CD4-positive, CD25-positive, alpha-beta regulatory T cell (primary cell): ENCODE results near the gene DLG1. TPM values are rescaled to one million over a fixed set of nuclear protein-coding genes. Genes with fewer than 3 reads are reported as not detected.
"Not testable (repeated sequence)": the region's sequence is repeated elsewhere in the genome, so short reads cannot be mapped to it uniquely, and the experiment has no call there.

Experiments used
- ATAC-seq, 2 donors: fragments of 150-1000 bp; cut with Tn5 transposase; one replicate each; pipeline ENCODE4 v1.10.0; 2021; ENCODE audit warnings: low read depth in 2 of 2, moderate number of reproducible peaks in 2 of 2, moderate library complexity in 1 of 2
- DNase-seq, 3 donors: peaks; one replicate each; pipeline versions ENCODE4 v3.0.0 to v3.0.0-alpha.2; 2012 to 2022; ENCODE audit warnings: mixed read lengths in 1 of 3
- H3K27ac ChIP-seq: one replicate; pipeline ENCODE4 v1.7.0; 2013; ENCODE audit warnings: mild to moderate bottlenecking, low read length; ENCODE audit not compliant: insufficient read depth, poor library complexity, severe bottlenecking
- H3K27me3 ChIP-seq: one replicate; pipeline ENCODE4 v1.7.0; 2013; ENCODE audit warnings: low read length; ENCODE audit not compliant: control insufficient read depth, insufficient read depth
- H3K36me3 ChIP-seq: one replicate; pipeline ENCODE4 v1.7.0; 2013; ENCODE audit warnings: mild to moderate bottlenecking, low read length, moderate library complexity; ENCODE audit not compliant: control insufficient read depth, insufficient read depth
- H3K4me1 ChIP-seq: 2 replicates; pipeline ENCODE4 v1.7.0; 2013; ENCODE audit warnings: mild to moderate bottlenecking, low read length; ENCODE audit not compliant: insufficient read depth, control insufficient read depth, poor library complexity, severe bottlenecking
- H3K4me3 ChIP-seq: one replicate; pipeline ENCODE4 v1.7.0; 2013; ENCODE audit warnings: low read depth, mild to moderate bottlenecking, low read length, moderate library complexity
- H3K9me3 ChIP-seq, 2 experiments: 1 replicate in 1 of 2; 2 replicates in 1 of 2; pipeline ENCODE4 v1.7.0; 2013; ENCODE audit warnings: low read length in 2 of 2, mild to moderate bottlenecking in 1 of 2, moderate library complexity in 1 of 2; ENCODE audit not compliant: control insufficient read depth in 2 of 2
- H3K27ac Mint-ChIP-seq, 3 donors: one replicate each; pipeline ENCODE4 v1.8.0; 2020 to 2022; ENCODE audit warnings: mild to moderate bottlenecking in 3 of 3, mixed read lengths in 3 of 3, moderate library complexity in 2 of 3
- H3K27me3 Mint-ChIP-seq: one replicate; pipeline ENCODE4 v1.8.0; 2022; ENCODE audit warnings: mild to moderate bottlenecking, mixed read lengths
- H3K36me3 Mint-ChIP-seq: one replicate; pipeline ENCODE4 v1.8.0; 2020; ENCODE audit warnings: mixed read lengths
- H3K4me1 Mint-ChIP-seq, 4 donors: one replicate each; pipeline ENCODE4 v1.8.0; 2020 to 2022; ENCODE audit warnings: mixed read lengths in 4 of 4, mild to moderate bottlenecking in 1 of 4
- H3K4me3 Mint-ChIP-seq, 4 donors: one replicate each; pipeline ENCODE4 v1.8.0; 2020 to 2022; ENCODE audit warnings: mild to moderate bottlenecking in 4 of 4, mixed read lengths in 4 of 4, moderate library complexity in 3 of 4
- H3K9me3 Mint-ChIP-seq, 7 donors: one replicate each; pipeline ENCODE4 v1.8.0; 2020 to 2022; ENCODE audit warnings: mixed read lengths in 7 of 7, mild to moderate bottlenecking in 3 of 7, moderate library complexity in 2 of 7
- polyA plus RNA-seq, 4 donors: library from polyadenylated mRNA; unstranded; fragments of 300-500 nt; fragmentation: Illumina TruSeq; gene quantifications; one replicate each; pipeline ENCODE4 v1.2.3, GENCODE V29; 2021
- total RNA-seq: library from RNA; stranded (reverse); gene quantifications from one replicate; pipeline ENCODE4 v1.2.3, GENCODE V29; 2022

DLG1 gene
- total and polyA plus RNA-seq, 5 donors from 2014 or later = 25.2 to 106 (median 30.5) TPM

- Histone ChIP-seq H3K9me3 (no peaks in the 10 kb centered on the region), H3K4me3 (no peak overlapping the region), H3K4me1 (peaks cover 7% of the 10 kb centered on the region), H3K27ac (no peak overlapping the region), H3K27me3 (no peaks in the 10 kb centered on the region), H3K36me3 (no peaks in the 10 kb centered on the region)
- Mint-ChIP-seq H3K4me1 (peaks cover 31 to 67% (median 54%) of the 10 kb centered on the region in 4 donors), H3K4me3 (no peak overlapping the region), H3K36me3 (peaks cover 6% of the 10 kb centered on the region), H3K27ac (no peak overlapping the region), H3K9me3 (no peaks in the 10 kb centered on the region), H3K27me3 (no peaks in the 10 kb centered on the region)
- DNase-seq (no peak), ATAC-seq (no peak)
These were observed 80.2 kb downstream of the DLG1 start for GRCh38 chr3:197218210-197218609.

GRCh38 chr3:197216914-197217313, 81.5 kb downstream of the DLG1 start:
- ATAC-seq (no peak), DNase-seq (no peak)
- H3K9me3 Mint-ChIP-seq = peaks cover 0 to 2% (median 0%) of the 10 kb centered on the region in 7 donors
- H3K4me3 Mint-ChIP-seq = no peak overlapping the region
- no peak overlapping the region for H3K4me3 ChIP-seq
- peaks cover 7% of the 10 kb centered on the region for H3K4me1 ChIP-seq
- no peaks in the 10 kb centered on the region for H3K36me3 ChIP-seq
- no peaks in the 10 kb centered on the region for H3K27me3 ChIP-seq
- peaks cover 43 to 65% (median 47%) of the 10 kb centered on the region in 4 donors for H3K4me1 Mint-ChIP-seq
- H3K36me3 Mint-ChIP-seq = peaks cover 8% of the 10 kb centered on the region
- H3K27ac Mint-ChIP-seq = no peak overlapping the region
- H3K27ac ChIP-seq = no peak overlapping the region
- no peaks in the 10 kb centered on the region for H3K27me3 Mint-ChIP-seq
- H3K9me3 ChIP-seq = no peaks in the 10 kb centered on the region

GRCh38 chr3:197216169-197216860, 82.1 kb downstream of the DLG1 start:
- Mint-ChIP-seq H3K27me3 (no peaks in the 10 kb centered on the region), H3K36me3 (peaks cover 14% of the 10 kb centered on the region), H3K4me1 (peaks cover 43 to 66% (median 45%) of the 10 kb centered on the region in 4 donors), H3K27ac (no peak overlapping the region), H3K4me3 (no peak overlapping the region), H3K9me3 (peaks cover 0 to 6% (median 2%) of the 10 kb centered on the region in 7 donors)
- peaks cover 7% of the 10 kb centered on the region for H3K4me1 ChIP-seq
- H3K36me3 ChIP-seq = no peaks in the 10 kb centered on the region
- no peak overlapping the region for H3K27ac ChIP-seq
- H3K9me3 ChIP-seq = no peaks in the 10 kb centered on the region
- H3K4me3 ChIP-seq = no peak overlapping the region
- DNase-seq = no peak
- ATAC-seq = no peak
- no peaks in the 10 kb centered on the region for H3K27me3 ChIP-seq

- no peak overlapping the region for H3K4me3 ChIP-seq
- H3K4me1 Mint-ChIP-seq = peaks cover 36 to 76% (median 51%) of the 10 kb centered on the region in 4 donors
- peaks cover 17% of the 10 kb centered on the region for H3K36me3 Mint-ChIP-seq
These were observed 86.1 kb downstream of the DLG1 start for GRCh38 chr3:197212290-197212689.

GRCh38 chr3:197211698-197212097, 86.7 kb downstream of the DLG1 start:
- not testable (repeated sequence) for H3K36me3 ChIP-seq, H3K27ac ChIP-seq, H3K27me3 Mint-ChIP-seq, H3K4me3 Mint-ChIP-seq, H3K27me3 ChIP-seq, H3K27ac Mint-ChIP-seq, H3K9me3 Mint-ChIP-seq, H3K9me3 ChIP-seq, DNase-seq, H3K4me3 ChIP-seq, ATAC-seq
- peaks cover 16% of the 10 kb centered on the region for H3K4me1 ChIP-seq
- Mint-ChIP-seq H3K36me3 (peaks cover 14% of the 10 kb centered on the region), H3K4me1 (peaks cover 36 to 77% (median 51%) of the 10 kb centered on the region in 4 donors)

More at GRCh38 chr3:197212290-197212689, 86.1 kb downstream of the DLG1 start:
- no peaks in the 10 kb centered on the region for H3K27me3 ChIP-seq
- H3K27ac ChIP-seq = no peak overlapping the region
- Mint-ChIP-seq H3K4me3 (peak overlapping the region in 1 of 4 donors; percentile 44), H3K27ac (no peak overlapping the region), H3K9me3 (peaks cover 0 to 6% (median 2%) of the 10 kb centered on the region in 7 donors), H3K27me3 (no peaks in the 10 kb centered on the region)
- no peaks in the 10 kb centered on the region for H3K36me3 ChIP-seq
- ATAC-seq (no peak), DNase-seq (no peak)
- H3K9me3 ChIP-seq = no peaks in the 10 kb centered on the region
- H3K4me1 ChIP-seq = peaks cover 16% of the 10 kb centered on the region

- Mint-ChIP-seq H3K4me1 (peaks cover 33 to 75% (median 50%) of the 10 kb centered on the region in 4 donors), H3K4me3 (peak overlapping the region; percentile 2 to 56 (median 18)), H3K27ac (peak overlapping the region in 1 of 3 donors; percentile 7), H3K27me3 (no peaks in the 10 kb centered on the region), H3K36me3 (peaks cover 11% of the 10 kb centered on the region), H3K9me3 (peaks cover 0 to 6% (median 2%) of the 10 kb centered on the region in 7 donors)
- no peak for DNase-seq
- ATAC-seq = no peak
- Histone ChIP-seq H3K27me3 (no peaks in the 10 kb centered on the region), H3K36me3 (no peaks in the 10 kb centered on the region), H3K9me3 (no peaks in the 10 kb centered on the region), H3K4me1 (peaks cover 10% of the 10 kb centered on the region), H3K27ac (no peak overlapping the region), H3K4me3 (no peak overlapping the region)
These were observed 88.8 kb downstream of the DLG1 start for GRCh38 chr3:197209366-197210260.

- no peak overlapping the region for H3K4me3 ChIP-seq
- Mint-ChIP-seq H3K9me3 (peaks cover 0 to 6% (median 0%) of the 10 kb centered on the region in 7 donors), H3K36me3 (peaks cover 9% of the 10 kb centered on the region), H3K4me1 (peaks cover 42 to 80% (median 59%) of the 10 kb centered on the region in 4 donors), H3K4me3 (no peak overlapping the region), H3K27ac (no peak overlapping the region), H3K27me3 (no peaks in the 10 kb centered on the region)
- H3K27me3 ChIP-seq = no peaks in the 10 kb centered on the region
- H3K4me1 ChIP-seq = peaks cover 17% of the 10 kb centered on the region
- ATAC-seq (no peak), DNase-seq (no peak)
- no peak overlapping the region for H3K27ac ChIP-seq
- H3K36me3 ChIP-seq = no peaks in the 10 kb centered on the region
- no peaks in the 10 kb centered on the region for H3K9me3 ChIP-seq
These were observed 91.5 kb downstream of the DLG1 start for GRCh38 chr3:197206913-197207312.
